ENCODE measurements around the gene TMSB15B.

GRCh38 chrX:103913356-103914020 is 48.9 kb upstream of the TMSB15B start:
- TF ChIP-seq POLR2AphosphoS5 (IDR thresholded peaks at IDR 0.05) (no peak), EP300 (IDR thresholded peaks at IDR 0.05) (no peak), POLR2A (IDR thresholded peaks at IDR 0.05) (no peak)

Data from gastroesophageal sphincter (tissue), 2 donors.